Measurements from ENCODE around the gene SH3GL2.

SH3GL2 gene

DNA sequence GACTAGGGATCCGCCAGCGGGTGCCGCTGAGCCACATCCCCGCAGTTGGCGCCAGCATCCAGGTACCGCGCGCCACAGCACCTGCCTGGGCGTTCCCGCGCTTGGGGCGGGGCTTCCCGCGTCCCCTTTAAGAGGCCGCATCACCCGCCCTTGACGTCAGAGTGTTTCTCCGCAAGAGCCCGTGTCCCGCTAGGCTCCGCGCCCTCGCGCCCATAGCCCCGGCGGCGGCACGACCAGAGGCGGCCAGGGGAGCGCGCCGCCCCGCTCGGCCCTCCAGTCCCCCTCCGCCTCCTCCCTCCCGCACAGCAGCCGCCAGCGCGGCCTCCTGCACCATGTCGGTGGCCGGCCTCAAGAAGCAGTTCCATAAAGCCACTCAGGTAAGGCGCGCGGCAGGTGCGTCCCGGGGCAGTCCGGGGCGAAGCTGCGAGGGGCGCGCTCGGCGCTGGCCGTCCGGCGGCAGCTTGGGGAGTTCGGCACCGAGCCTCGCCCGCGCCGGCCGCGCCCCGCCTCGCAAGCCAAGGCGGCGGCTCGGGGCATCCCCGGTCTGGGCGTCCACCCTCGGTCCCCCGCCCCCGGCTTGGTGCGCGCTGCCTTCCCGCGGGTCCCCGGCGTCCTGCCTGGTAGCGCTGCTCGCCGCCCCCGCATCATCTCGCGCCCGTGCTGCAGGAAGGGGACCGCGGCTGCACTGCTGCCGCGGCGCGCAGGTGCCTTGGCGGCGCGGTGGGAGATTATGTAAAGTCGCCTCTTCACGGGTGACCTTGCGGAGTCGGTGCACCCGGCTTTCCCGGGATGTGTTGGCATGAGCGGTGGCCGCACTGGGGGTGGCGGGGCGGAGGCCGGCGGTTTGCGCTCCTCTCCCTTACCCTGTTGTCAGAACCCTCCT lies at the start of gene SH3GL2:
Gene SH3GL2 (plus strand): TSS at position 156 of the 883 bp plus-strand sequence.
- peak in 36 of 56 donors; percentile 3 to 61 (median 42) for DNase-seq

DNA sequence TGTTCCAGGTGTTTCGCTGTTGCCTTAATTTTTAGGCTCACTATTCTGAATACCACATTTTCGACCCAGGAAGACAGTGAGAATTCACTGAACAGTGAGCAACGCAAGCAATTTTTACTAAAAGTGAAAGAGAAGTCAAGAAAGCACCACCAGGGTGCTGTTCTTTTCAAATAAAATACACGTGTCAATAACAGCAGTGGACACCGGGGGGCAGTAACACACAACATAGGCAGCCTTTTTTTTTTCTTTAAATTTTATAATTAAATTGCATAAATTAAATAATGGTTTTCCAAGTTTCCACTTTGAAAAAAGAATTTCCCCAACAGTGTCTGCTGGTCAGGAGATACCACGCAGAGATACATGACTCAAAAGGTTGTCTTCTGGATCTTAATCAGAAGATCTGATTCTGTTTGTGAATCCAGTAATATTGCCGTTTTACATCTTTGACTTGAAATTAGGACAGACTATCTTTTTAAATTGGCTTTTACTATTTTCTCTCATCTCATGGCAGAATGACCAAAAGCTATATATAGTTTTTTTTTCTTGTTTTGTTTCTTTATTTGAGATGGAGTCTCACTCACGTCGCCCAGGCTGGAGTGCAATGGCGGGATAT lies 47.1 kb upstream of the SH3GL2 start:
- peak in 12 of 56 donors; percentile 1 to 72 (median 5) for DNase-seq

DNA sequence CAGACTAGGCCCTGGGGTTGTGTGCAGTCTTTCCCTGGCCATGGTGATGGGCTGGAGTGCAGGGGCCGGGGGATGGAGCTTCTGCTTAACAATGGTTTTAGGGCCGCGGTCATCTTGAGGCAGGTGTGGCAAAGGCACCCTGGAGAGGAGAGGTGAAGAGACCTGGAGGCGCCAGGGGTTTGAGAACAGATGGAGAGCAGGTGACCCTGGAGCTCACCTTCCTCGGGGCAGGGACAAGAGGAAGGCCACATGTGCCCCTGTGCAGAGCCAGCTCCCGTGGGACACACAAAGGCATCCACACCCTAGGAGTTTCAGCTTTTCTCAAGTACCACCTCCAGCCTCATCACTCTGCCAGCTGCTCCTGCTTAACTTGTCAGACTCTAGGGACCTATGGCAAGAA lies 46.4 kb upstream of the SH3GL2 start:
- no peak for DNase-seq

DNA sequence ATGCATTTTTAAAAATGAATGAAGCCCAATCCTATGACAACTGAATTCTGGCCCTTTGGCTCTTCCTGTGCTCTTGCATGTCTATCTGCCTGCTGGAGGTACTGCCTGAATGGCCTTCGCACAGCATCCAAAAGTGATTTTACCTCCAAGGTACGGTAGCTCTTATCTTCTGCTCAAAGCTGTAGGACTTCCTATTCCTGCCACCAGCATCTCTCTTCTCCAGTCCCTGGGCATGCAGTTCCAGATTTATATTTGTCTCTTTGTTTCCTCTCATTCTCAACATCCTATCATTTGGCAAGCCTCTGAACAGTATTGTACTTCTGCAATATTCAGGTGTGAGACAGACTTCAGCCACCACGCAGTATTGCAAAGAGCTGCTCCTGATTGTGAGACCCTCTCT lies 43.7 kb upstream of the SH3GL2 start:
- DNase-seq: no peak

DNA sequence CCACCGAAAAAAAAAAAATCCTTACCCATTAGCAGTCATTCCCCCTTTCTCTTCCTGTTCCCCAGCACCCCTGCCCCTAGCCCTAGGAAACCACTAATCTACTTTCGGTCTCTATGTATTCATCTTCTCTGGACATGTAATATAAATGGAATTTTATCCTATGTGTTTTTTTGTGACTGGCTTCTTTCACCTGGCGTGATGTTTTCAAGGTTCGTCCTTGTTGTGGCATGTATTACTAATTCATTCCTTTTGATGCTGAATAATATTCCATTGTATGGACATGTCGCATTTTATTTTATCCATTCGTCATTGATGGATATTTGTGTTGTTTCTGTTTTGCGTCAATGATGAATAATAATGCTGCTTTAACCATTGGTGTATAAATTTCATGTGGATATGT lies 42.8 kb upstream of the SH3GL2 start:
- no peak for DNase-seq

DNA sequence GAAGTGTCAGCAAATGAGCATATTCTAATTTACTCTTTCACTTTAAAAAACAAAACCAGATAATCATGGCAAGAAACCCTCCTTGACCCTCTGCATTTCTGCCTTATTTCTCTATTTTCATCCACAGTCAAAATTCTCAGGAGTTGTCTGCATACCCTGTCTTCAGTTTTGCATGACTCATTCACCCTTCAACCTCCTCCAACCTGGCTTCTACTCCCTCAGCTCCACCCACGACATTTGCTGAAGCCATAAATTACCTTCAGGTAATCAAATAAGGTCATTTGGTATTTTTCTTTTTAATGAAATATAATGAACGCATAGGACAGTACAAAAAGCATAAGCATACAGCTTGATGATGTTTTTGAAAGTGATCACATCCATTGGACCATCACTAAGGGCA lies 27.8 kb upstream of the SH3GL2 start:
- DNase-seq: no peak

DNA sequence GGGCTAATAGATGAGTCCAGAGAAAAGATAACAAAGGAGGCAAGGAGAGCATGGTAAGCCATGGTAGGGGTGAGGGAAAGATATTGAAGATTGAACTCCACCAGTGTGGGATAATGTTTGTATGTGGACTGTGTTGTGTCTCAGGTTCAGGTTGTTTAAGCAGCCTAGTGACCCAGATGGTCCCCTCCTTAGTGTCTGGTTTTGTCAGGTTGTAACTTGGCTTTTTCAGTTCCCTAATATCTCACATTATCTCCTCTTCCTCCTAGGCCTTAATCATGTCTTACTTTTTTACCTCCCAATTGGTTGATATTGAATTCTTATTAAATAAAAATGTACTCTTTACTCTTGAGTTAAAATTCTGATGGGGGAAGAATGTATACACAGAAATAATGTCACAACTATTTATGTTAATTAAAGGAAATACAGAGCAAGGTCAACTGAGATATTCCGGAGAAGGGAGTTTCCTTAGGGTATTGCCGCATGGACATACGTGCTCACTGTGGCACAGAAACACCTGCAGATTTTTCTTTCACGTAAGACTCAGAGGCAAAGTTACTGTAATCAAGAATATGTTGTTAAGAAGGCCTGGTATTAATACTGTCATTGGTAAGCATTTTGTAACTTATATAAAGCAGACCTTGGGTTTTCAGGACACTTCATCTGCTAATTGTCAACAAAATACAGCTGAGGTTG lies 23.4 kb upstream of the SH3GL2 start:
- DNase-seq: no peak

DNA sequence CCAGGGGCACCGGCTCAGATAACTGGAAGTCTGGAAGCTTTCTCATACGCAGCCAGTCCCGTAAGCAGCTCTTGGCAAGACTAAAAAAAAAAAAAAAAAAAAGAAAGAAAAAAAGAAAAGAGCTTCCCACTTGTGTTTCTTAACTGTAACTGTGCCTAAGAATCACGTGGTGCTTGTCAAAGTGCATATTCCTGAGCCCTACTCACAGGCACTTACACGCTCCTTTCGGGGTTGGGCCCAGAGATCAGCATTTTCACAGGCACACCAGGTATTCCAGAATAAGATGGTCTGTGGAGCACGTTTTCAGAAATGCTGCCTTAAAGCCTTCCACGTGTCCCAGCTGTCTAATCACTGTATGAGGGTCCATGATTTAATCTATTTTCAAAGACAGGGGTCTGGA lies 22.6 kb upstream of the SH3GL2 start:
- DNase-seq: peak in 1 of 56 donors; percentile 36

DNA sequence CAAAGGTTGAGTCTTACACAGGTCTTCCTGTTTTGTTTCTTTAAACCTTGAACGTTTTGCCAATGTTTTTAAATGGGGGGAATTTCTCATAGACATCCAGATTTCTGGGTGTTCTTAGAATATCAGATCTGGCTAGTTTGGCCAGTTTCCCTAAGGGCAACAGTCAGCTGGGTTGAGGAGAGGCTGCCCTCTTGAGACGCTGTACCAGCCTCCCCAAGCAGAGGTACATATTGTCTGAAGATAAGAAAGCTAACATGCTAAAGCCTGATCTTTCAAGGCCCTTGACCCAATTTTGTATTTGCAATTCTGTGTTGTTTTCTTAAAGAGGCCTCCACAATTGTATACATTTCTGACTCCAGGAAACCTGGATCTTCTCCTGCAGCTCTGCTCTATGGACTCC lies 21.9 kb upstream of the SH3GL2 start:
- DNase-seq: no peak

DNA sequence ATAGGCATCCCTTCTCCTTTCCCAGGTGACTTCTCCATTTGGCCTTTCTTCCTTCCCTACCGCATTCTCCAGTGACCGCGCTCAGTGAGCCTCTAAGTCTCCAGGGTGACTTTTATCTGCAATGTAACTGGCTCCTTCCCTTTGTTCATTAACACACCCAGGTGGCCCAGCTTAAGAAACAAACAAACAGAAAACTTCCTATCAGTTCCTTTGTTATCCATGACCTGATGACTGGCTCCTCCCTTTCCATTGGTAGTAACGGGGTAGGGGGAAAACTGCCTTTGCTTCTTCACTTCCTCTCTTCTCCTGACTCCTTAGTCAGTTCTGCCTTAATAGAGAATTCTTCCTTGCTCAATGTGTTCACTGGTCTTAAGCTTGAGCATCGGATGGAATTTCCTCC lies 7.0 kb upstream of the SH3GL2 start:
- no peak for DNase-seq

DNA sequence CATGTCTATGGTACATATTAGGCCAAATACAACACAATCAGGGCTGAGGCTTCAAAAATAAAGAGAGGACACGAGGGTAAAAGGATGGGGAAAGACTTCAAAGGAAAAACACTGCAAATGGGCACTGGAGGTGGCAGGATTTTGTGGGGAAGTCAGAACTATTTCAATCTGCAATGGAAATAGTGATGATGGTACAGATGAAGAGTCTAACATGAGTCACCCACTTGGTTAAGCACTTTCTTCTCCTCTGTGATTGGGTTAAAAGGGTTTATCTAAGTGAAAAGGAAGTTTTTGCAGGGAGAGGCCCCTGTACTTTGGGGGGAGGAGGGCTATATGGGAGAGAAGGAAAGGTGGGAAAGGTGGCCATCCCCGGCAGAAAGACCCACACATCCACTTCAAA lies 4.5 kb upstream of the SH3GL2 start:
- DNase-seq: no peak

DNA sequence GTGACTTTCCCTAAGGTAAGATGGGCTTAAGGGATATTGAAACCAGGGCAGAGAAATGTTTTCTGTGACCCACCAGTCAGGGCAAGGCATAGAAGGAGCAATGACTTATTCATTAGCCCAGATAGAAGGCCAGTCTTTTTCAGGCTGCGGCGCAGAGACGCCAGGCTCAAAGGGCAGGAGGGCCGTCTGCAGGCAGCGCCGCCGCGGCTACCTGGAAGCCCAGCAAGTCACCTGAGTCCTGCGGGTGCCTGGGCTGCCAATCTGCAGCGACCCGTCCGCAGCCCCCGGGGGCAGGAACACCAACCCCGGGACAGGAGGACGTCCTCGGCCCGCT lies 322 bp upstream of the SH3GL2 start:
- DNase-seq: peak in 1 of 56 donors; percentile 47

DNA sequence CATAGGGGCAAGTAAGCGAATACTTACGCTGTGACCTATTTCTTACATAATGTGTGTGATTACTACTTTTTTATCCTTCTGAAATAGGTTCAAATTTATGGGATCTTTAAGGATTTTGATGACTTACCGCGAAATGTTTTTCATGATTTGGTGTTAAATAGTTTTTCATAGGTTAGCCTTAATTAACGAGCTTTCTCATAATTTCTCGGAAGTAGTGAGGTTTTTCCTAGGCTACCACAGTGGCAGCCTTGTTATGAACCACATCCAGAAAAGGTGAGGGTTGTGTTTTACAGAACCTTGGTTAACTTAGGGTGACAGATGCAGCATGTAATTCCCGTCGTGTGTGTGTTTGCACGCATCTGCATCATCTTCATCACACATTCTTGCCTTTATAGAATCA lies 1.3 kb downstream of the SH3GL2 start:
- DNase-seq: no peak

DNA sequence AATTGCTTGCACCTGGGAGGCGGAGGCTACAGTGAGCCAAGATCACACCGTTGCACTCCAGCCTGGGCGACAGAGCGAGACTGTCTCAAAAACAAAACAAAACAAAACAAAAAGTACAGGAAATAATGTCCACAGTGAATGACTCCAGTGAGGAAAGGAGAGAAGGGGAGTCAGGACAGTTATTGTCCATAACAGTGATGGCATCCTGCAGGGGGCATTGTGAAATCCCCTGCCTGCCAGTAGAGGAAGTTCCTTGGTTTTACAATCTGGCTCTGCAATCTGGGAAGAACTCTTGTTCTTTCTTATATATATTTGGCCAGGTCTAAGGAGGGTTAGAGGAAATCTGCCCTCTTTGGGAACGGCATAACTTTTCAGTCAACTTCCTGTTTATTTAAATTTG lies 8.2 kb downstream of the SH3GL2 start:
- DNase-seq: no peak

DNA sequence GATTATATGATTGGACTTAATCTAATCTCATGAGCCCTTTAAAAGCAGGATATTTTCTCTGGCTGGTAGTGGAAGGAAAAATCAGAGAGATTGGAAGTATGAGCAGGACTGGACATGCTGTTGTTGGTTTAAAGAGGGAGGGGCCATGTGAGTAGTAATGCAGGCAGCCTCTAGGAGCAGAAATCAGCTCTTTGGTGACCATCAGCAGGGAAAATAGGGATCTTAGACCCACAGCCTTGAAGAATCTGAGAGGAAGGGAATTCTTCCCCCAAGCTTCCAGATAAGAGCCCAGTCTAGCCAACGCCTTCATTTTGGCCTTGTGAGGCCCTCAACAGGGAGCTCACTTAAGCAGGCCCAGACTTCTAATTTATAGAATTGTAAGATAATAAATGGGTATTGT lies 9.5 kb downstream of the SH3GL2 start:
- DNase-seq: no peak

DNA sequence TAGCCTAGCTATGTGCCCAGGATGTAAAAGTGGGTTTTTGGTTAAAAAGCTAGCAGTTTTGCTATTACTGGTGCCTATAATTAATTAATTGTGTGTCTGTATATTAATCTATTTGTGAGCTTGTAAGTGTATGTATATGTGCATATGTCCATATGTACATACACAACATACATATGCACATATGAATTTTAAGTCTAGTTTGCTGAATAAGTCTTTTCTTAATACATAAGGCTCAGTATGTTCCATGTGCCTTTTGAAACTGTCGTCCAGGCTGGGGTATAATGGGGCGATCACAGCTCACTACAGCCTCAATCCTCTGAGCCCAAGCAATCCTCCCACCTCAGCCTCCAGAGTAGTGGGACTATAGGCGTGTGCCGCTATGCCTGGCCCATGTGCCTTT lies 10.1 kb downstream of the SH3GL2 start:
- no peak for DNase-seq

DNA sequence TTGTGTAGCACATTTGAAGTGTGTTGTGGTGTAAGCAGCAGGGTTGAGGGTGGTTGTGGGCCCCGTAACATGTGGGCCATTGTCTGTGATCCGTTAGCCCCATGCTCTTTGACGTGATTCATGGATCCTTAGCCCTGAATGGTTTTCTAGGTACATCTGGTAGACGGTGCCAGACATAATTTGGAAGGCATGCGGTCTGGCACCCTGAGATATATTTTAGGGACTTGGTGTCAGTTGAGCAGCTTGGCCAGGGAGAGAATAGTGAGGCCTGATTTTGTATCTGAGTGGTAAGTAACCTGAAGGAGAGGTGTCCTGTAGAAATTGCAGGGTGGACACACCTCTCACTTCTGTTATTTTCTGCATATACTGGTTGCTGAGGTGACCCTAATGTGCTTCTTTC lies 10.9 kb downstream of the SH3GL2 start:
- DNase-seq: no peak

DNA sequence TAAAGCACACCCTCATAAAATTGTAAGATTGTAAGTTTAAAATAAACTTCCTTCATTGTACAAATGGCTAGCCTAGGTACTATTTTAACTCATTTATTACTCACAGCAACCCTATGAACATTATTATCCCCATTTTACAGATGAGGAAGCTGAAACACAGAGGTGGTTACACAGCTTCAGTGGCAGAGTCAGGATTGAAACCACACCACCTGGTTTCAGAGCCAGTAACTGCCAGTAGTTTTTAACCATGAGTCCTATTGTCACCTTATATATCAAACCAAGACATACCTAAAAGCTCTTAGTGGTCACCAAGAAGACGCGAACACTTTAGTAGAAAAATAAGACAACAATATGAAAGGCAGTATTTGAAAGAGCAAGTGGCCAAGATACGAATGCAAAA lies 16.1 kb downstream of the SH3GL2 start:
- DNase-seq: no peak

DNA sequence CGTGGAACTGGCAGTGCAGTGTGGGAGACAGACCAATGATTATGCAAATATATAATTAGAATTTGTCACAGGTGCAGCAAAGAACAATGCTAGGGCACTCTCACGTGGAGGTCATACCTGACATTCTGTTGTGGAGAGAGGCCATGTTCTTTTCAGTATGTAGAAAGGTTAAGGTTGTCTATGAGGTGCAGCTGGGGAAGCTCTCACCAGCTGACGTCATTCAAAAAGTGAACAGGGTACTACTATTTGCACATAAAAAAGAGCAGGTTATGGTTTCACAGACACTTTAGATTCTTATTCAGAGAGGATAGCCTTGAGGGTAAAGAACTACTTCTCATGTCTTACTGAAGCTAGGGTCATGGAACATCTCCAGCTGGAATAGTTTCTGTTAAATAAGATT lies 19.1 kb downstream of the SH3GL2 start:
- no peak for DNase-seq

DNA sequence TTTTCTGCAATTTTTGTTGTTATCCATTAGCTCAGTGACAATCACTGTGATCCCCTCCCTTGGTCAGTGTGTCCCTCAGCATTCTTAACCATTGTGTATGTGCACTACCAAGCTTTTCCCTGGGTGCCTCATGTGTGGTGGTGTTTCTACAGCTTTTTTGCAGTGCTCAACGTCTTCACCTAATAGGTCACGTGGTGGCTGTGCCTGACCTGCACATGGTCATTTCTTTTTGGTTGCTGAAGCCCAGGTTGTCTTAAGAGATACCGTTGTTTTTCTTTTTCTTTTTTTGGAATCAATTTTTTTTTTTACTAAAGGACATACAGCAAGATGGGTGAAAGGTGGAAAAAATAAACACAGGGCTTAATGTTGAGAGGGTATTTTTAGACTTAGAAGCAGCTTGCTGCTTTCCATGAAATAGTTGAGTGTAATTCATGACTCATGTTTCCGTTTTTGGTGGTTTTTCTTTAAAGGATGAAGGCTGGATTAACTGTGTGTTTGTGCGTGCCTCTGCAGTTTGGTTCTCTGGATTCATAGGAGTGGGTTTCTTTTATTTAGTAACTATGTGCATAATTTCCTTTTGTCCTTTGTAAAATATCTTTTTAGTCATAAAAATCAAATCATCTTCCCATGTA lies 22.2 kb downstream of the SH3GL2 start:
- DNase-seq: no peak

DNA sequence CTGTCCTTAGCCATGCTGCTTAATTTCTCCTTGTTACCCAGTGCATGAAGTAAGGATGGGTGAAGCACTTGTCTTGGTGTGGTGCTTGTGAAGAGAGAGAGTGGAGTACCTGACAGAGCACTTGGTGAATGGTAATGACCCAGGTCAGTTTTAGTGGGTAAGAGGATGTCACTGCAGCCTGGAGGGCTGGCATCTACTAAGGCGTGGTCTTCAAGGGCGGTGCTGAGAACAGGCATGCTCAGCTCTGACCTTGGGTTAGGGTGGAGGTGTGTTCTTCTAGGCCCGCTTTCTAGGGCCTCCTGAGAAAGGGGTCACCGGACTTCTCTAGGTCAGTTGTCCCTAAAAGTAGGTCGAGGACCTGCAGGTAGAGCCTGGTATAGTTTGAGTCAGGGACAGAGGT lies 25.7 kb downstream of the SH3GL2 start:
- DNase-seq: no peak
